ENCODE data around the gene ASB6.
"Not testable (repeated sequence)": the region's sequence is repeated elsewhere in the genome, so short reads cannot be mapped to it uniquely, and the experiment has no call there.

Gene ASB6

DNA sequence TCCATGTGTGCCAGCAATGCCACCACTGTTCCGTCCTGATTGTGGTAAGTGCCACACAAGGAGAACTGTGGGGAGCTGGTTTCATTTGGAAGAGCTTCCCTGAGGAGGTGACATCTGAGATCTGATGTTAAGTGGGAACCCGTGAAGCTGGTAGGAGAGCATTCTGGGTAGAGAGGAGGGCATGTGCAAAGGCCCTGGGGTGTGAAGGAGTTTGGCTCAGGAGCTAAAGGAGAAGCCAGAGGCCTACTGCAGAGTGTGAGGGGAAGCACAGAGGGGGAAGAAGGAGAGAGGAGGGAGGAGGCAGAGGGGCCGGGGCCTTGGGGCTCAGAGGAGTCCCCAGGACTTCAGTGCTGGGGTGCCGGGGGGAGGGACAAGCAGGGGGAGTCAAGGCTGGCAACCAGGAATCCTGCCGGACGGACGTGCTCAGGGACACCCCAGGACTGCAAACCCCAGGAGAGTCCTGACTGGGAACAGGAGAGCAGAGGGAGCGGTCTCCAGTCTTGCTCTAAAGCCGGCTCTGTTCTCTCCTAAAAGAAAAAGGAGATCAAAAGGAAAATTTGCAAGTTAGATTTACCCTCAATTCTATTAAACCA, 40.8 kb downstream of the ASB6 start:
- Mint-ChIP-seq H3K36me3 (peaks cover 6% of the 10 kb centered on the region), H3K4me3 (no peak overlapping the region), H3K4me1 (peaks cover 45% of the 10 kb centered on the region), H3K9me3 (no peaks in the 10 kb centered on the region), H3K27ac (peak overlapping the region; percentile 19)
- ATAC-seq, result no peak
- no peak for DNase-seq (ENCODE audit: low spot score in 2 of 2)

DNA sequence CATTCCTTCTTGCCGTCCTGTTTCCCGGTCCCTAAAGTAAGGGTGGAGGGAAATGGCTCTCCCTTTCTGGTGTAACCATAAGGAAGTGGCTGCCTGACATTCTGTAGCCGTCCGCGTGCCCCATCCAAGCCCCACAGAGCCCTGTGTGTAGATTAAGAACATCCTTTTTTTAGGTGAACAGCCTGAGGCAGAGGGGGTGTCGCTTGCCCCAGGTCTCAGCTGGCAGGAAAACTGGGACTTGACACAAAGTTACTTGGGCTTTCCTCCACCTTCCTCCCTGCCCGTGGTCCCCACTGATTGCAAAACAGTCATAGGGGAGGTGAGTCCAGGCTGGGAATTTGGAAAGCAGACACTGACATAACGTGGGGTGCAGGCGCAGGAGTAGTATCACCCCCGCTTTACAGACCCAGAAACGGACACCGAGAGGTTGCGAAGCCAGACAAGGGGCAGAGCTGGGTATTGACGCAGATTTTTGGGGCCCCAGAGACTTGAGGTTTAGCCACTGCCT, 43.8 kb downstream of the ASB6 start:
- Mint-ChIP-seq H3K9me3 (no peaks in the 10 kb centered on the region), H3K4me3 (peak overlapping the region; percentile 60), H3K36me3 (peaks cover 6% of the 10 kb centered on the region), H3K4me1 (peaks cover 41% of the 10 kb centered on the region), H3K27ac (peak overlapping the region; percentile 84)
- DNase-seq (ENCODE audit: low spot score in 2 of 2) (no peak), ATAC-seq (peak; percentile 14)

DNA sequence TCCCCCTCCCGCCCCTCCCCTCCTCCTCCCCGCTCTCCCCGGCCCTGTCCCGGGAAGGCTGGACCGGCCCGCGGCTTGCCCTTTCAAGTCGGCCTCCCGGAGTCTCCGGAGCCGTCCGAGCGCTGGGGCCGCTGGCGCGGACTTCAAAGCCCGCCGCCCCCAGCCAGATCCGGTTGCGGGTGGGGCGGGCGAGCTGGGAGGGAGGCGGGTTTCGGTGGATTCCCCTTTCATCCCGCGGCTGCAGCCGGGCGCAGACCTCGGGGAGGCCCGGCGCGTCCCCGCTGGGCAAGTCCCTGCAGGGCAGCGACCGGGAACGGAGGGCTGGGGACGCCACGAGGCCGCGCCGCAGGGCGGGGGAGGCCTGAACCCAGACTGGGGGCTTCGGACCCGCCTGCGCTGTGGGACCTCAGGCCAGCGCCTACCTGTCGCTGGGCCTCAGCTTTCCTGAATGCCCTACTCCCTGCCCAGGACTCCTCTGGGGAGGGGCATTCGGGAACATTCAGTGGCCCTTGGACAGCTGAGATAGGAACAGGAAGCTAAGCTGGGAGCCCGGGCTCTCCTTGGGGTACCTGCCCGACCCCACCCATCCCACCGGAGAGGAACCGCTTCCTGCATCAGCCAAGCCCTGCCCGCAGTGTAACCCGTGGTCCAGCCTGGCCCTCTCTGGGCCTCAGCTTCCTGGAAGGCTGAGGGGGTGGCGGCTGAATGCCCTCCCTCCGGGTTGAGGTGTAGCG, 44.4 kb downstream of the ASB6 start:
- ATAC-seq (peak; percentile 68), DNase-seq (ENCODE audit: low spot score in 2 of 2) (peak in 1 of 2 donors; percentile 68)
- Mint-ChIP-seq H3K4me1 (peaks cover 35% of the 10 kb centered on the region), H3K9me3 (no peaks in the 10 kb centered on the region), H3K27ac (peak overlapping the region; percentile 84), H3K36me3 (peaks cover 6% of the 10 kb centered on the region), H3K4me3 (peak overlapping the region; percentile 60)

DNA sequence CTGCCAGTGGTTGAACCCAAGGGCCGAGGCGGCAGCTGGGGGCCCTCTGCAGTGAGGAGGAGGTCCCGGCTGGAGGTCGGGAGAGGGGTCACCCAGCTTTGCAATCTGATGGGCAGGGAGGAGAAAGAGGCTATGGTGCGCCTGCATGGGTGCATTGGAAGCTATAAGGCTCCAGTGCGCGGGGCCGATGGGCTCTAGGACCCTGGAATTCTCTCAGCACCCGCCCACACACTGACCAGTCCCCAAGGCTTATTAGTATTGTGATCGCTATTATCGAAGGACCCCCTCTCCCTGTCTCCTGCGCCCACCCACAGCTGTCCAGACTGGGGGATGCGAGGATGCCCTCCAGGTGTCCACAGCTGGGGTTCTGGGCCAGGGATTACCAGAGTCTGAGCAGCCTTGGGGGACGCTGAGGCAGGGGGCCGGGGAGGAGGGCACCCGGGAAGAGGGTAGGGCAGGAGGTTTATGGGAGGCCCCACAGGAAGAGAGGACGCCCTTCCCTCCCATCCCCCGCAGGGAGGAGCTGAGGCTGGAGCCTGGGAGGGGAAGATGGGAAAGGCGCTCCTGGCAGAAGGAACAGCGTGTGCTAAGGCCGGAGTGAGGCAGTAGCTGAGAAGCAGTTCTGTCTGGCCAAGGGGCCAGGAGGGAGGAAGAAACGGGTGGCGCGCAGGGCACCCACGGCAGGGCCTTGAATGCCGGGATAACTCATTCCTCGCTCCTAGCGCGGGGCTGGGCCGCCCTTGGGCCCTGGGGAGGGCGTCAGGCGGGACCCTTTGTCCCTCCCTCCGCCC, 45.2 kb downstream of the ASB6 start:
- Mint-ChIP-seq H3K4me3 (peak overlapping the region; percentile 60), H3K4me1 (peaks cover 29% of the 10 kb centered on the region), H3K9me3 (no peaks in the 10 kb centered on the region), H3K36me3 (peaks cover 6% of the 10 kb centered on the region), H3K27ac (peak overlapping the region; percentile 63)
- DNase-seq (ENCODE audit: low spot score in 2 of 2) (no peak), ATAC-seq (peak; percentile 27)

DNA sequence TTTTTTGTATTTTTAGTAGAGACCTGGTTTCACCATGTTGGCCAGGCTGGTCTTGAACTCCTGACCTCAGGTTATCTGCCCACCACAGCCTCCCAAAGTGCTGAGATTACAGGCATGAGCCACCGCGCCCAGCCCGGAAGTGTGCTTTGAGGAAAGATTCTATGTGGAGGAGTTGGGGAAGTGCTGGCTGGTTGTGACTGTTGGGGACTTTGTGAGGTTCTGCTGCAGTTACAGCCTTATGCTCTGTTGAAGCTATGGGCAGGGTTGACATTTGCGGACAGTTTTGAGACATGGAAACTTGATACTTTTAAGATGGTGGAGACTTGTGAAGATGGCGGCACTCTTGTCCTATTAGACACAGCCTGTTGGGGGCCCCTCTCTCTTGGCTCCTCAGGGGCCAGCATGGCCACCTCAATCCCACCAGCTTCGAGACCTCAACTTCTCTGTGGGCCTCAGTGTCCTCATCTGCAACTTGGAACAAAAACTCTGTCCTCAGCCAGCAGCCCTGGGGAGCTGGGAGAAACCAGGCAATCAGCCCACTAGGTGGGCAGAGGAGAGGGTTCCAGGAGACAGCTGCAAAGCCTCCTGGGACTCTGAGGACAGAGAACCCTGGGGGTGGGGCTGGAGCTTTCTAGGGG, 45.9 kb downstream of the ASB6 start:
- Mint-ChIP-seq H3K27ac (peak overlapping the region; percentile 63), H3K9me3 (no peaks in the 10 kb centered on the region), H3K4me1 (peaks cover 29% of the 10 kb centered on the region), H3K36me3 (peaks cover 6% of the 10 kb centered on the region), H3K4me3 (peak overlapping the region; percentile 60)
- ATAC-seq (no peak), DNase-seq (ENCODE audit: low spot score in 2 of 2) (no peak)

DNA sequence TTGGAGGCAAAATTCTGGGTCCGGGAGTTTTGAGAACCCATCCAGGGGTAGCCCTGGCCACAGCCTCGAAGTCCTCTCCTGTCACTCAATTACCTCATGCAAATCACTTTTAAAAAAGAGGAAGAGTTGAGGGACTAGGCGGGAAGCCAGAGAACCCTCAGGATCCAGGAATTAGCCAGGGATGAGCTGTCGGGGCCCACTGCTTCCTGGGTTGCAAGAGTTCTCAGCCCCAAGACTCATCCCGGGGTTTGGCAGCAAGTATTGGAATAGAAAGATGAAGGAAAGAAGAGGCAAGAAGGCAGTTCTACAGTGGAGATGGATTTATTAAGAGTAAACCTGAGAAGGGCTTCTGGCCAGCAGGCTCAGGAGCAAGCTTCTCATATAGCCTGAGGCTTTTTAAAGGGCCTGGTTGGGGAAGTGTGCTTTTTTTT, 46.6 kb downstream of the ASB6 start:
- ATAC-seq, result no peak
- no peak for DNase-seq (ENCODE audit: low spot score in 2 of 2)
- peaks cover 6% of the 10 kb centered on the region for H3K36me3 Mint-ChIP-seq
- H3K27ac Mint-ChIP-seq, result peak overlapping the region; percentile 84
- H3K9me3 Mint-ChIP-seq, result no peaks in the 10 kb centered on the region
- peak overlapping the region; percentile 60 for H3K4me3 Mint-ChIP-seq
- peaks cover 29% of the 10 kb centered on the region for H3K4me1 Mint-ChIP-seq

DNA sequence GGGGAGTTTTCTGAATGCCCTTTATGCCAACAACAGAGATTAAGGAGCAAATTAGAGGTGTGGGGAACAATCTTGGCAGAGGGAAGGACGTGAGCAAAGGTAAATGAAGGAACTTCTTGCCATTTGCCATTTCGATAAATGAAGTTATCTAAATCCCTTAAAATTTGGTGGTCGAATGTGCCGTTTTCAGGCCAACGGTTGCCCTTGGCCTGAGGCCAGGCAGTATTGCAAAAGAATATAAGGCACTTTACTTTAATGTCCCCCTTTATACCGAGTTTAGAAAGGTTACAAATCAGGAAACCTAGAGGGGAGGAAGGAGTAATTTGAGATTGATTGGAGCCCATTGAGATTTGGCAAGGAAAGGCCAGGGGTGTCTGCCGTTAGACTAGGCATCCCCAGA, 47.3 kb downstream of the ASB6 start:
- Mint-ChIP-seq H3K4me3 (no peak overlapping the region), H3K36me3 (peaks cover 6% of the 10 kb centered on the region), H3K4me1 (peaks cover 29% of the 10 kb centered on the region), H3K9me3 (no peaks in the 10 kb centered on the region), H3K27ac (no peak overlapping the region)
- DNase-seq (ENCODE audit: low spot score in 2 of 2) (no peak), ATAC-seq (no peak)

DNA sequence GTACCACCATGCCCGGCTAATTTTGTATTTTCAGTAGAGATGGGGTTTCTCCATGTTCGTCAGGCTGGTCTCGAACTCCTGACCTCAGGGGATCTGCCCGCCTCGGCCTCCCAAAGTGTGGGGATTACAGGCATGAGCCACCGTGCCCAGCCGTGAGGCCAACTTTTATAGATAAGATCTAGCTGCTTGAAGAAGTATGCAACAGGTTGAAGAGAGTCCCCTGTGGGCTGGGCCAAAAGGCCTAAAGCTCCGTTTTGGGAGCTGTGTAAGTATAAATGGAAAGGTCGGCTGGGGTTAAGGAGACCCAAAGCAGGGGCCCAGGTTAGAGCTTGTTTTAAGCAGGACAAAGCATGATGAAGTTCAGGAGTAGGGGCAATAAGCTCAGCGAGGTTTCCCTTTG, 49.2 kb downstream of the ASB6 start:
- H3K36me3 Mint-ChIP-seq; H3K4me3 Mint-ChIP-seq; H3K27ac Mint-ChIP-seq; DNase-seq (ENCODE audit: low spot score in 2 of 2); H3K9me3 Mint-ChIP-seq; ATAC-seq: not testable (repeated sequence)
- H3K4me1 Mint-ChIP-seq, result peaks cover 20% of the 10 kb centered on the region

DNA sequence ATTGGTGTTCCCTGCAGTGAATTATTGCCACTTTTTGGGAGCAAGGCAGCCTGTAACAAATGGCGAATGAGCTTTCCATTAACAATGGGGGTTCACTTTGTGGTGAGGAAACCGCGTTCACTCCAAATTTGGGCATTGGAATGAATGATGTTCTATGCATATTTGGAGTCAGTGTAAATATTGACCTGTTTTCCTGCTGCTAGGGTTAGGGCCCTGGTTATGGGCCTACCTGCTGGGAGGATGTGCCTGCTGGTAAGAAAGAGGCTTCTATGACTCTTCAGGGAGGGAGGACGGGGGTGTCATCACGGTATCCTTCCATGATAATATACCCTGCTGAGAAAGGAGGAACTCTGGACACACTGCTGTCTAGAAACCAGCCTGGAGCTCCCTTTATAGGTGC, 50.0 kb downstream of the ASB6 start:
- H3K36me3 Mint-ChIP-seq, result no peaks in the 10 kb centered on the region
- peaks cover 28% of the 10 kb centered on the region for H3K4me1 Mint-ChIP-seq
- H3K27ac Mint-ChIP-seq, result peak overlapping the region; percentile 11
- DNase-seq (ENCODE audit: low spot score in 2 of 2) (no peak), ATAC-seq (no peak)
- H3K4me3 Mint-ChIP-seq, result no peak overlapping the region
- no peaks in the 10 kb centered on the region for H3K9me3 Mint-ChIP-seq

DNA sequence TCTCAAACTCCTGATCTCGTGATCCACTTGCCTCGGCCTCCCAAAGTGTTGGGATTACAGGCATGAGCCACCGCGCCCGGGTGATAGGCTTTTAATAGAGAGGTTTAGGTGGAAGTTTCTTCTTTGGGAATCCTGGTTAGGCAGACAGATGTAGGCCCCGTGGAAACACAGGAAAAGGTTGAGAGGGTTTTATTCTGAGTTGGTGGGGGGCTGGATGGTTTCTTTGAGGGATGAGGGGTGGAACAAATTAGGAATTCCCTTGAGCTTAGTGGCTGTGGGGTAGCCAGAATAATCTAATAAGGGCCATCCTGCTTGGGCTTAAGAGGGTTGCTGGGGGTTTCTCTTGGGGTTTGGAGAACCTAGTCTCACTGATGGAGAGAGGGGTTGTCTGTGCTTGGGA, 51.5 kb downstream of the ASB6 start:
- H3K4me3 Mint-ChIP-seq, result no peak overlapping the region
- peaks cover 26% of the 10 kb centered on the region for H3K4me1 Mint-ChIP-seq
- no peaks in the 10 kb centered on the region for H3K9me3 Mint-ChIP-seq
- no peaks in the 10 kb centered on the region for H3K36me3 Mint-ChIP-seq
- DNase-seq (ENCODE audit: low spot score in 2 of 2), result no peak
- ATAC-seq, result no peak
- H3K27ac Mint-ChIP-seq, result no peak overlapping the region

DNA sequence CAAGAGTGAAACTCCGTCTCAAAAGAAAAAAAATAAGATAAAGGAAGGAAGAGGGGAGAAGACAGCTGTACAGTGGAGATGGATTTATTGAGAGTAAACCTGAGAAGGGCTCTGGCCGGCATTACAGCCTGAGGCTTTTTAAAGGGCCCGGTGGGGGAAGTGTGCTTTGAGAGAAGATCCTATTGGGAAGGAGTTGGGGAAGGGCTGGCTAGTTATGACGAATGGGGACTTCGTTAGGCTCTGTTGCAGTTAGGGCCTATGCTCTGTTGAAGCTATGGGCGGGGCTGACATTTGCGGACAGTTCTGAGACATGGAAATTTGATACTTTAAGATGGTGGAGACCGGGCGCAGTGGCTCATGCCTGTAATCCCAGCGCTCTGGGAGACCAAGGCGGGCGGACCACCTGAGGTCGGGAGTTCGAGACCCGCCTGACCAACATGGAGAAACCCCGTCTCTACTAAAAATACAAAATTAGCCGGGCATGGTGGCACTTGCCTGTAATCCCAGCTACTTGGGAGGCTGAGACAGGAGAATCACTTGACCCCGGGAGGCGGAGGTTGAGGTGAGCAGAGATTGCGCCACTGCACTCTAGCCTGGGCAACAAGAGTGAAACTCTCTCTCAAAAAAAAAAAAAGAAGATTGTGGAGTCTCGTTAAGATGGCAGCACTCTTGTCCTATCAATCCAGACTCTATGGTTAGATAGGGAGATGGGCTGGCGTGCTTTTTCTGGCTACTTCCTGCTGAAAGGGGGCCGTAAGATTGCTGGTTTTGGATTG, 54.3 kb downstream of the ASB6 start:
- Mint-ChIP-seq H3K27ac (peak overlapping the region; percentile 49), H3K9me3 (no peaks in the 10 kb centered on the region), H3K4me1 (peaks cover 43% of the 10 kb centered on the region), H3K36me3 (peaks cover 6% of the 10 kb centered on the region), H3K4me3 (no peak overlapping the region)
- ATAC-seq (no peak), DNase-seq (ENCODE audit: low spot score in 2 of 2) (no peak)

DNA sequence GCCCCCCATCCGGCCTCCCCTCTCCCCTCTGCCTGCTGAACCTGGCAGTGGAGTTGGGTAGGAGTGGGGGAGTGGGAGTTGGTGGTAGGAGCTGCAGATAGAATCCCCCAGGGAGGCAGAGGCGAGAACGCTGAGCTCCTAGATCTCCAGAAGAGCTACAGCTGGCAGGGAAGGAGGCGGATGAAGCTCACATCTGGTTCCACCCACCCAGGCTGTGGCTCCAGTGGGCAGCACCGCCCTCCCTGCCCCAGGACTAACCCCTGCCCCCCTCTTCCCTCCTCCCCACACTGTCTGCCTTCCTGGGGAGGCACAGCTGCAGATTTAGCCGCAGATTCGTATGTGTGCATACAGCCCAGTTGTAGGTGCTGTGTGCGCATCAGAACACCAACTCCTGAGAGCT, 55.3 kb downstream of the ASB6 start:
- ATAC-seq (peak; percentile 36), DNase-seq (ENCODE audit: low spot score in 2 of 2) (no peak)
- Mint-ChIP-seq H3K4me3 (no peak overlapping the region), H3K4me1 (peaks cover 53% of the 10 kb centered on the region), H3K27ac (peak overlapping the region; percentile 85), H3K36me3 (peaks cover 6% of the 10 kb centered on the region), H3K9me3 (no peaks in the 10 kb centered on the region)

DNA sequence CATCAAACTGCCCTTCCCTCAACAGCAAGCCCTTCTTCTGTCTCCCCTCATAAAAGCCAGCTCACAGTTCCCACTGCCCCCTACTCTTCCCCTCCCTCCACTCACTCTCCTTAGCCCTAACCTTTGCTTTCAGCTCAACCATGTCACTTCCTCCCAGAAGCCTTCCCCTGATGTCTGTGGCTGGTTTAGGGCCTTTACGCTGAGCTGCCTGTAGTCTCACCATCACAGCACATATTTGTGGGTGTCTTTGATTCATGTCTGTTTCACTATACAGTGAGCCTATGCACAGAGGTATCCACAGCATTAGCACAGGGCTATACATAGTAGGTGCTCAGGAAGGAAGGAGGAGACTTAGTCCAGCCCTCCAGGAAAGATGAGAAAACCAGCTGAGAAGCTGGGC, 55.7 kb downstream of the ASB6 start:
- peaks cover 6% of the 10 kb centered on the region for H3K36me3 Mint-ChIP-seq
- peaks cover 54% of the 10 kb centered on the region for H3K4me1 Mint-ChIP-seq
- H3K4me3 Mint-ChIP-seq, result no peak overlapping the region
- peak; percentile 64 for ATAC-seq
- no peaks in the 10 kb centered on the region for H3K9me3 Mint-ChIP-seq
- H3K27ac Mint-ChIP-seq, result peak overlapping the region; percentile 85
- DNase-seq (ENCODE audit: low spot score in 2 of 2), result no peak

DNA sequence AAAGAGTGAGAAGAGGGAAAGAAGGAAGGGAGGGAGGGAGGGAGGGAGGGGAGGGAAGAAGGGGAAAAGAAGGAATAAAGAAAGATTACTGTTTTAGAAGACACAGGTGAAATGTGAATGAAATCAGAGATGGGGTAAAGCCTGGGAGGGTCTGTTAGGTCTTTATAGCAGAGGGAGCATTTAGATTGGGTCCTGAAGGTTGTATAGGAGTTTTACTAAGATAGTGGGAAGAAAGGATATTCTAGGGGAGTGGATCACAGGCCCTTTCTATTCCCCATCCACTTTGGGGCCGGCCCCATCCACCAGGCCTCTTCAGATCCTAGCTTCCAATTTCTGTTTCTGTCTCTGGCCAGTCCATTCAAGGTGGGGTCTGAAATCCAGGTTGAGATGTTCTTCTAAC, 56.6 kb downstream of the ASB6 start:
- peak overlapping the region; percentile 85 for H3K27ac Mint-ChIP-seq

More for the DNA sequence above, 56.6 kb downstream of the ASB6 start:
- ATAC-seq, result no peak
- H3K9me3 Mint-ChIP-seq, result no peaks in the 10 kb centered on the region
- H3K36me3 Mint-ChIP-seq, result peaks cover 6% of the 10 kb centered on the region
- peaks cover 60% of the 10 kb centered on the region for H3K4me1 Mint-ChIP-seq
- H3K4me3 Mint-ChIP-seq, result no peak overlapping the region
- no peak for DNase-seq (ENCODE audit: low spot score in 2 of 2)

Data from stimulated activated effector memory CD8-positive, alpha-beta T cell treated with anti-CD3 and anti-CD28 coated beads, Interleukin-12 subunit alpha, Interleukin-12 subunit beta, amount 100 ng/mL, for 72 hours (primary cell).